Pancreas (tissue), 10 donors: Measurements from ENCODE around the gene DTNB. TPM values are rescaled to one million over a fixed set of nuclear protein-coding genes. Genes with fewer than 3 reads are reported as not detected.

Source experiments
- ATAC-seq, 4 donors: fragments of 200-7000 bp; cut with Tn5 transposase; one replicate each; pipeline versions ENCODE4 v1.8.0 to v1.9.1; 2020; ENCODE audit warnings: mild to moderate bottlenecking in 4 of 4, moderate library complexity in 4 of 4
- DNase-seq, 6 donors: peaks; one replicate each; pipeline ENCODE4 v3.0.0-alpha.2; 2020
- FAIRE-seq: peaks from 2 replicates; lab custom pipeline; 2012; peaks lifted over from hg19 to GRCh38; lab: Jason Lieb, UNC
- H3K27ac ChIP-seq, 4 donors: fragments of 200-600 bp; sonication (generic); 1 replicate in 3 of 4; 2 replicates in 1 of 4; pipeline versions ENCODE4 v1.5.0 to v1.8.0; 2020
- H3K27me3 ChIP-seq, 4 donors: fragments of 200-600 bp; one replicate each; pipeline ENCODE4 v1.8.0; 2021
- H3K36me3 ChIP-seq, 3 donors: fragments of 200-600 bp; sonication (generic) in 1 of 3; one replicate each; pipeline versions ENCODE4 v1.5.0 to v1.8.0; 2020 to 2021
- H3K4me1 ChIP-seq, 3 donors: fragments of 200-600 bp; one replicate each; pipeline ENCODE4 v1.8.0; 2021
- H3K4me3 ChIP-seq, 4 donors: fragments of 200-600 bp; sonication (generic) in 2 of 4; one replicate each; pipeline versions ENCODE4 v1.5.0 to v1.8.0; 2020 to 2021
- H3K9me3 ChIP-seq, 4 donors: fragments of 200-600 bp; one replicate each; pipeline ENCODE4 v1.8.0; 2021
- CTCF ChIP-seq, 4 donors: fragments of 200-600 bp; sonication (generic) in 3 of 4; IDR thresholded peaks; one replicate each; pipeline versions ENCODE4 v1.5.0 to v1.8.0; 2021; ENCODE audit warnings: antibody characterized with exemption in 4 of 4
- WGBS, 2 donors: extraction: QIAGEN DNeasy Blood & Tissue Kit; methylation state at CpG; one replicate each; pipeline ENCODE4 v1.1.7; 2013; 5-methylcytosine and 5-hydroxymethylcytosine counted together
- intact Hi-C, 3 donors: fragments of 100-400 bp; cut with DNase I; formaldehyde crosslinking; loops; one replicate each; pipeline versions ENCODE4 v1.11.1 to v1.14.2; 2022
- polyA plus RNA-seq, 2 donors: library from polyadenylated mRNA; stranded (reverse); fragments of 200-250 nt; gene quantifications; one replicate each; pipeline ENCODE4 v1.2.3, GENCODE V29; 2013
- total RNA-seq, 6 donors: library from RNA; stranded (reverse); fragmentation: NEBNext Ultra II Directional in 4 of 6; extraction: Animal tissue kit (Norgen Biotek cat#: 25700) in 4 of 6; gene quantifications; one replicate each; pipeline versions ENCODE4 v1.2.1 to v1.2.4, GENCODE V29; 2021 to 2023
- donor health status: healthy with polysubstance abuse.
- donor health status: DM: no; HTN: no; CAD: no; lungs with moderate emphysema.
- donor health status: DM: no; HTN: no; CAD: no.
- donor health status: control.
- donor health status: control.
- donor health status: Bipolar disorder and iron deficiency.
- donor health status: DM: yes; HTN: yes; CAD: no.
- donor health status: DM: no; HTN: no; CAD: no.
- donor health status: DM: no; HTN: no; CAD: no.
- donor health status: DM: yes; HTN: yes; CAD: no.

DTNB gene
- total and polyA plus RNA-seq, 8 donors = 10.8 to 27.8 (median 15.1) TPM

- FAIRE-seq (no peak), ATAC-seq (peak in 2 of 4 donors; percentile 3 to 6), DNase-seq (peak in 3 of 6 donors; percentile 45 to 76 (median 60))
- no peak for TF ChIP-seq CTCF (IDR thresholded peaks at IDR 0.05)
- 1 to 3% methylated on average over 24 to 104 of the region's 104 CpGs for whole genome bisulfite sequencing, 2 donors
- H3K4me1 ChIP-seq = peaks cover 0 to 2% (median 2%) of the 10 kb centered on the region in 3 donors
- no peaks in the 10 kb centered on the region for H3K9me3 ChIP-seq
- H3K4me3 ChIP-seq = peak overlapping the region; percentile 31 to 72 (median 66)
- intact Hi-C loops = loop anchor here in 1 of 3 donors (10.0 kb wide), 1 partner anchor 184 kb away; no protein-coding TSS in a partner anchor
- H3K27ac ChIP-seq = peak overlapping the region in 3 of 4 donors; percentile 60 to 72 (median 61)
- no peaks in the 10 kb centered on the region for H3K36me3 ChIP-seq
- no peaks in the 10 kb centered on the region for H3K27me3 ChIP-seq
Measured at GRCh38 chr2:25341011-25341727, 332.2 kb downstream of the DTNB start.

- TF ChIP-seq CTCF (IDR thresholded peaks at IDR 0.05) = no peak
- FAIRE-seq (no peak), DNase-seq (peak; percentile 48 to 89 (median 68)), ATAC-seq (peak; percentile 32 to 39 (median 34))
- Histone ChIP-seq H3K4me1 (peaks cover 6 to 10% (median 8%) of the 10 kb centered on the region in 3 donors), H3K27ac (peak overlapping the region; percentile 51 to 77 (median 66)), H3K27me3 (no peaks in the 10 kb centered on the region), H3K9me3 (no peaks in the 10 kb centered on the region), H3K36me3 (no peaks in the 10 kb centered on the region), H3K4me3 (peak overlapping the region; percentile 44 to 72 (median 66))
- WGBS, 2 donors = 3 to 11% methylated on average over 26 to 73 of the region's 73 CpGs
- intact Hi-C loops = loop anchor here in 1 of 3 donors (10.0 kb wide), 1 partner anchor 184 kb away; no protein-coding TSS in a partner anchor
Measured at GRCh38 chr2:25340181-25340921, 333.0 kb downstream of the DTNB start.

GRCh38 chr2:25339791-25340180 lies 333.6 kb downstream of the DTNB start:
- no peaks in the 10 kb centered on the region for H3K9me3 ChIP-seq
- no peak for FAIRE-seq
- intact Hi-C loops = loop anchor here in 1 of 3 donors (10.0 kb wide), 1 partner anchor 185 kb away; no protein-coding TSS in a partner anchor
- peaks cover 6 to 12% (median 8%) of the 10 kb centered on the region in 3 donors for H3K4me1 ChIP-seq
- H3K27me3 ChIP-seq = no peaks in the 10 kb centered on the region
- TF ChIP-seq CTCF (IDR thresholded peaks at IDR 0.05) = no peak
- peak; percentile 54 to 62 (median 56) for ATAC-seq
- peak overlapping the region; percentile 51 to 77 (median 66) for H3K27ac ChIP-seq
- WGBS, 2 donors = 16 to 19% methylated on average over 18 of the region's 18 CpGs
- peak overlapping the region in 2 of 4 donors; percentile 71 to 72 for H3K4me3 ChIP-seq
- peak in 5 of 6 donors; percentile 57 to 76 (median 69) for DNase-seq
- no peaks in the 10 kb centered on the region for H3K36me3 ChIP-seq

GRCh38 chr2:25339211-25339674 lies 334.1 kb downstream of the DTNB start:
- no peaks in the 10 kb centered on the region for H3K36me3 ChIP-seq
- no peak for TF ChIP-seq CTCF (IDR thresholded peaks at IDR 0.05)
- no peak for ATAC-seq
- no peak for DNase-seq
- H3K27ac ChIP-seq = no peak overlapping the region
- no peak overlapping the region for H3K4me3 ChIP-seq
- 53 to 57% methylated on average over 8 of the region's 8 CpGs for WGBS, 2 donors
- intact Hi-C loops = no loop called here
- peaks cover 6 to 12% (median 8%) of the 10 kb centered on the region in 3 donors for H3K4me1 ChIP-seq
- H3K9me3 ChIP-seq = no peaks in the 10 kb centered on the region
- H3K27me3 ChIP-seq = no peaks in the 10 kb centered on the region
- no peak for FAIRE-seq
